IPS-18c (cell line): ENCODE measurements around the gene MTHFD1L.
A peak's percentile ranks its signal among the peaks of the same experiment; 100 is the strongest.

ENCODE experiments used
- H3K4me3 ChIP-seq: 2 replicates; pipeline ENCODE4 v1.7.0; 2013; ENCODE audit warnings: low read depth, mild to moderate bottlenecking, low read length, moderate library complexity; ENCODE audit not compliant: insufficient read depth
- H3K9me3 ChIP-seq: one replicate; pipeline ENCODE4 v1.6.1; 2013; ENCODE audit warnings: mild to moderate bottlenecking, low read length, moderate library complexity; ENCODE audit not compliant: control insufficient read depth, insufficient read depth

Gene MTHFD1L

GRCh38 chr6:150992703-150993102 is 127.2 kb downstream of the MTHFD1L start:
- Histone ChIP-seq H3K9me3 (no peaks in the 10 kb centered on the region), H3K4me3 (no peak overlapping the region)

- no peak overlapping the region for H3K4me3 ChIP-seq
Observed at GRCh38 chr6:150993253-150993652, 127.8 kb downstream of the MTHFD1L start.

GRCh38 chr6:150994026-150994425 is 128.5 kb downstream of the MTHFD1L start:
- no peaks in the 10 kb centered on the region for H3K9me3 ChIP-seq
- H3K4me3 ChIP-seq: no peak overlapping the region

More at GRCh38 chr6:150993253-150993652, 127.8 kb downstream of the MTHFD1L start:
- no peaks in the 10 kb centered on the region for H3K9me3 ChIP-seq

- H3K9me3 ChIP-seq: no peaks in the 10 kb centered on the region
- H3K4me3 ChIP-seq: no peak overlapping the region
Observed at GRCh38 chr6:150996968-150997367, 131.5 kb downstream of the MTHFD1L start.

GRCh38 chr6:150999107-150999506 is 133.6 kb downstream of the MTHFD1L start:
- Histone ChIP-seq H3K4me3 (no peak overlapping the region), H3K9me3 (no peaks in the 10 kb centered on the region)

GRCh38 chr6:150999576-150999975 is 134.1 kb downstream of the MTHFD1L start:
- H3K4me3 ChIP-seq: no peak overlapping the region

GRCh38 chr6:151001387-151002056 is 136.0 kb downstream of the MTHFD1L start:
- no peaks in the 10 kb centered on the region for H3K9me3 ChIP-seq

More at GRCh38 chr6:150999576-150999975, 134.1 kb downstream of the MTHFD1L start:
- no peaks in the 10 kb centered on the region for H3K9me3 ChIP-seq

GRCh38 chr6:151002057-151002450 is 136.6 kb downstream of the MTHFD1L start:
- Histone ChIP-seq H3K4me3 (no peak overlapping the region), H3K9me3 (no peaks in the 10 kb centered on the region)

More at GRCh38 chr6:151001387-151002056, 136.0 kb downstream of the MTHFD1L start:
- H3K4me3 ChIP-seq: no peak overlapping the region

GRCh38 chr6:151002491-151002935 is 137.0 kb downstream of the MTHFD1L start:
- Histone ChIP-seq H3K4me3 (no peak overlapping the region), H3K9me3 (no peaks in the 10 kb centered on the region)

- no peaks in the 10 kb centered on the region for H3K9me3 ChIP-seq
- H3K4me3 ChIP-seq: no peak overlapping the region
Observed at GRCh38 chr6:151004383-151005024, 139.0 kb downstream of the MTHFD1L start.

- Histone ChIP-seq H3K9me3 (no peaks in the 10 kb centered on the region), H3K4me3 (no peak overlapping the region)
Observed at GRCh38 chr6:151005164-151005563, 139.7 kb downstream of the MTHFD1L start.

- H3K4me3 ChIP-seq: no peak overlapping the region
- no peaks in the 10 kb centered on the region for H3K9me3 ChIP-seq
Observed at GRCh38 chr6:151005896-151006632, 140.6 kb downstream of the MTHFD1L start.

- H3K9me3 ChIP-seq: no peaks in the 10 kb centered on the region
- no peak overlapping the region for H3K4me3 ChIP-seq
Observed at GRCh38 chr6:151007076-151007475, 141.6 kb downstream of the MTHFD1L start.

- Histone ChIP-seq H3K9me3 (no peaks in the 10 kb centered on the region), H3K4me3 (no peak overlapping the region)
Observed at GRCh38 chr6:151007922-151008321, 142.4 kb downstream of the MTHFD1L start.

GRCh38 chr6:151008425-151008824 is 142.9 kb downstream of the MTHFD1L start:
- H3K9me3 ChIP-seq: no peaks in the 10 kb centered on the region

GRCh38 chr6:151009576-151009975 is 144.1 kb downstream of the MTHFD1L start:
- Histone ChIP-seq H3K9me3 (no peaks in the 10 kb centered on the region), H3K4me3 (no peak overlapping the region)

More at GRCh38 chr6:151008425-151008824, 142.9 kb downstream of the MTHFD1L start:
- H3K4me3 ChIP-seq: no peak overlapping the region

GRCh38 chr6:151010071-151010470 is 144.6 kb downstream of the MTHFD1L start:
- H3K9me3 ChIP-seq: no peaks in the 10 kb centered on the region
- peak overlapping the region; percentile 9; the same call in 1 of the 2 replicates for H3K4me3 ChIP-seq
